ENCODE results near the gene XKR7.

GRCh38 chr20:31954500-31954899, 13.5 kb upstream of the XKR7 start:
- TF ChIP-seq CTCF (IDR thresholded peaks at IDR 0.05) (no peak), ZFX (IDR thresholded peaks at IDR 0.05; ENCODE audit: borderline replicate concordance) (no peak)
